NCI-H2029 treated with DMSO at 0.1 percent for 48 hours (cell line): ENCODE measurements around the gene SLC66A2.

Experiments used
- DNase-seq: peaks from one replicate; lab custom pipeline; 2025; lab: John Stamatoyannopoulos, UW

Gene SLC66A2

GRCh38 chr18:79949697-79950487 is 1.6 kb downstream of the SLC66A2 start:
- DNase-seq: no peak

- no peak for DNase-seq
Observed at GRCh38 chr18:79948719-79949411, 2.6 kb downstream of the SLC66A2 start.

- no peak for DNase-seq
Observed at GRCh38 chr18:79947881-79948610, 3.4 kb downstream of the SLC66A2 start.

- DNase-seq: no peak
Observed at GRCh38 chr18:79947054-79947755, 4.2 kb downstream of the SLC66A2 start.

DNA sequence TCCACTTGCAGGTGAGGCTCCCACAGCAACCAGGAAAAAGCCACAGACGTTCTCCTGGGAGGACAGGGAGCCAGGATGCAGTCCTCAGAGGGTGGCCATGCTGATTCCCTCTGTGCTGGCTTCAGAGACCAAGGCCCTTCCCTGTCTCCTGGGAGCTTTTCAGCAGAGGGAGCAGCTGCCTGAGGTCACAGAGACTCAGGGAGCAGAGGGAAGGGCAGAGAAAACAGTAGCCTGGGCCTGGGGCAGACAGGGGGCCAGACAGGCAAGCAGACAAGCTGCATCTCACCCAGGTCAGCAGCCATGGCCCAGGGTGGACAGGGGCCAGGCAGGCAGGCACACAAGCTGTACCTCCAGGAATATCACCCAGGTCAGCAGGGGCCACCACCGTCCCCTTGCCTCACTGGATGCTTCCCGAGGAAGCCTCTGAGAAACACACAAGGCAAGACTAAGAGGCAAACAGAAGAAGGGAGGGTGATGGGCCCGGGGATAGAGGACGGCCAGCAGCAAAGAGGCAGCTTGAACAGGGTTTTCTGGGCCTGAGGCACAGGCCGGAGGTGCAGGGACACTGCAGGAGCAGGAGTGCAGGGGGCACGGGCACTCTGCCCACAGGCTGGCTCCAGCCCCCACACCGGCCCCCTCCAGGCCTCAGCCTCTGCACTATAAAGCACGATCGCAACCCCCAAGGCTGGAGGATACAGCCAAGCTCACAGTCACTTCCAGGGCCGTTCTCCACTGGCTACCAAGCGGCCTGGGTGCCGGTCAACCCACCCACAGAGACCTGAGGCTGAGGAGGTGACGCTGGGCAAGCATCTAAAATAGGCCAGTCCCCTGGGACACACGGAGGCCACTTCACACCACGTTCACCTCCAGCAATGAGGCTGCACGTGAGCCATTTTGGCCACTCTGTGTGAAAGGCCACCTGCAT is 6.1 kb downstream of the SLC66A2 start:
- DNase-seq: no peak

DNA sequence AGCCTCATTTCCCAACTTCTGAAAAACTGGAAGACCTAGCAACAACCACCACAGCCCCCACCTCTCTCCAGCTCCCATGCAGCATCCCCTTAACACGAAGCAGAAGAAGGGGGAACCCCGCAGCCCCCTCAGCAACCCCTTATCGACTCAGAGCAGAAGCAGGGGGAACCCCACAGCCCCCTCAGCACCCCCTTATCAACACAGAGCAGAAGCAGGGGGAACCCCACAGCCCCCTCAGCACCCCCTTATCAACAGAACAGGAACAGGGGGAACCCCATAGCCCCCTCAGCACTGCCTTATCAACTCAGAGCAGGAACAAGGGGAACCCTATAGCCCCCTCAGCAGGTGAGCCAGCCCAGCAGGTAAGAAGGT is 6.7 kb downstream of the SLC66A2 start:
- no peak for DNase-seq

DNA sequence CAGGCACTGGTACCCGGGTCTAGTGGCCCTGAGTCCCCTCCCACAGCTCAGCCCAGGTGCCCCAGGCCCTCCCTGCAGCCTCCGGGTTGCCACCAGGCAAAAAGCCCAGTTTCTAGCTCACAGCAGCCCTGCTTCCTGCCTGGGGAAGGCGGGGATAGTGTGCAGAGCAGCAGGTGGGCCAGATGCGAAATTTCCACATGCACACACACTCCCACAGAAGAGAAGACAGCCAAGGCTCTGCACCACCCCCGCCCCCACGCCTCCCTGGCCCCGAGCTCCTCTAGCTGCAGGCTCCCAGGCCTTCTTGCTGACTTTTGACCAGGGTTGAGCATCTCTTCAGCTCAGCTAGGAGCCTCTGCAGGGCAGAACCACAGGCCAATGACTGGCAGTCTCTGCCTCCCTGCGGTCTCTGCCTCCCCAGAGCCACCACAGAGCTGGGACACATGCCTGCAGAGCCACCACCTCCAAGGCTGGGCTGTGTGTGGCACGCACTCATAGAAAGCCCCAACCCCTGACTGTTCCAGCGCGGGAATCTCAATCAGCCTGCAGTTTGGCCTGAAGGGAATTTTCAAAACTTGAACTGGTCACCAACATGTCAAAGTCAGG is 7.2 kb downstream of the SLC66A2 start:
- DNase-seq: no peak

GRCh38 chr18:79943608-79944125 is 7.8 kb downstream of the SLC66A2 start:
- no peak for DNase-seq

DNA sequence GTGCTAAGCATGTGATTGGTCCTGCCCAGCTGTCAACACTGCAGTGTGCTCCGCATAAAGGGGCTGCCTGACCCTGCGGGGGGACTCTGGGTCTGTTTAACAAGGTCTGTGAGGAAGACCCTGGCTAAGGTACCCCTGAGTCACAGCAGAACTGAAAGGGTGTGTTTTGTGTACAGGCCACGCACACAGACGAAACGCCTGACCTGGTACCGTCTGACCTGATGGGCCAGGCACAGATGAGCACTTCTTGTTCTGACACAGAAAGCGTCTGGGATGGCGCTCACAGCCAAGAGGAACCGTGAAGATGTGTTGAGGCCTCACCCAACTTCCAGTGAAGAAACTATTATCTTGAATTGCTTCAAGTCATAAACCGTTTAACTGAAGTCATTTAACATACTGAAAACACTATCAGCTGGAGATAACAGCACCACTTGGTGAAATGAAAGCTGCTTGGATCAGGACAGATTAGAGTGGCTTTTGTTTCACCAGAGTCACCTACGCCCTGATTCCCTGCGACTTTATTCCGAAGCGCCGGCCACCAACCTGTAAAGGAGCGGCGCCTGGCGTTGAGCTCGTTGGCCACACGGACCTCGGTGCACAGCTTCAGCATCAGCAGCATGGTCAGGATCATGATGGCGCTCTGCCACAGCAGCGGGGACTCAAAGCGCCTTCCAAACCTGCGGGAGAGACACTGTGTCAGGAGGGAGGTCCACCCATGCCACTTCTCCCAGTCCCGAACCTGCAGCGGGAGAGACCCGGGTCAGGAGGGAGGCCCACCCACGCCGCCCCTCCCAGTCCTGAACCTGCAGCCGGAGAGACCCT is 8.5 kb downstream of the SLC66A2 start:
- DNase-seq: no peak

DNA sequence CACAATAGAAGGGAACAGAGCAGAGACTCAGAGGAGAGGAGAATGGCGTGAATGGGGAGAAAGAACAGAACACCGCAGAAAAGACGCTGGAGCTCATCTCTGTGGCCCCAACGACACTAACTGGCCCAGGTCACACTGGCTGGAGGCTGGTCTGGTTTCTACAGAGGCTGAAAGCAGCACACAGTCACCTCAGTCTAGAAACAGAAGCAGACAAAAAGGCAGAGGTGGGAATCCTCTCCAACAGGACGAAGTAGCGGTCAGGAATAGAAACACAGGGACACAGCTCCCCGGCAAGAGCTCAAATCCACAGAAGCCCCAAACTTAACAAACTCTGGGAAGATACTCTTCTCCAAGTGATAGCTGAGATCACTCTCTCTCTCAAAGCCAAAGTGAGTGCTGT is 9.2 kb downstream of the SLC66A2 start:
- DNase-seq: no peak

DNA sequence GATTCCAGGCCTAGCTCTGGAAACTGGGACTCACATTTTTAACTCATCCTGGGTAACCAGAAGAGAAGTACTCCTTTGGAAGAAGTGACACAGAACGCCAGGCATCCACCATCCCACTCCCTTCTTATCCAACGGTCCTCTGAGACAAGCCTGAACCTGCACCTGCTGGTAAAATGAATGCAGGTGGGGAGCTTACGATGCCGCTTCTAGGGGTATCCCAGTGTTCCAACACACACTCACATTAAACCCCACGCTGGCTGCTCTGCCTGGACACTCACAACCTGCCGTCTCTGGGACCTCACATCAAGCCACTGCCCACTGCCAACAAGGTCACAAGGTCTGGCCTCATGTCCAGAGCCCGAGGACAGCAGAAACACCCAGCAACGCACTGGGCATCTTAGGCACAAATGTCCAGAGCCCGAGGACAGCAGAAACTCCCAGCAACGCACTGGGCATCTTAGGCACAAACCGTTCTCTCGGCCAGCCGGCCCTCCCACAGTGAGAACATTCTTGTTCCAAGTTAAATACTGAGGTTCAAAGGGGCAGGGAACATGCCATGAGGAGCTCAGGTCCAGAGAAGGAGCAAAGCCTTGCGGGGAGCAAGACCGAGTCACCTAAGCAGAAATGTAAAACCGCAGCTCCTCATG is 9.9 kb downstream of the SLC66A2 start:
- no peak for DNase-seq

- no peak for DNase-seq
Observed at GRCh38 chr18:79940814-79941472, 10.5 kb downstream of the SLC66A2 start.

- DNase-seq: no peak
Observed at GRCh38 chr18:79940126-79940813, 11.2 kb downstream of the SLC66A2 start.

DNA sequence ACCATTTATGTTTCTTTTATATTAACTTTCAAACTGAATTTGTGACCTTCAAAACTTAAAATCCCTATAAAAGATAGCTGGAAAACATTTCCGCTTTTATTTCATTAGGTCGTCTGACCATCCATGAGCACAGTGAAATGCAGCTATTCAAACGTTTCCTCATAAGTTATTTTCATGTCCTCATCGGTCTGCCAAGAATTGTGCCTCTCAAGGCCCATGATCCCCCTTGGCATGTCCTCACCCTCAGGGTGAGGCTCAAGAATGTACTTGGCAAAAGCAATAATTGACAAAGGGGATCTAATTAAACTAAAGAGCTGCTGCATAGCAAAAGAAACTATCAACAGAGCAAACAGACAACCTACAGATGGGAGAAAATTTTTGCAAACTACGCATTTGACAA is 12.4 kb downstream of the SLC66A2 start:
- DNase-seq: no peak

DNA sequence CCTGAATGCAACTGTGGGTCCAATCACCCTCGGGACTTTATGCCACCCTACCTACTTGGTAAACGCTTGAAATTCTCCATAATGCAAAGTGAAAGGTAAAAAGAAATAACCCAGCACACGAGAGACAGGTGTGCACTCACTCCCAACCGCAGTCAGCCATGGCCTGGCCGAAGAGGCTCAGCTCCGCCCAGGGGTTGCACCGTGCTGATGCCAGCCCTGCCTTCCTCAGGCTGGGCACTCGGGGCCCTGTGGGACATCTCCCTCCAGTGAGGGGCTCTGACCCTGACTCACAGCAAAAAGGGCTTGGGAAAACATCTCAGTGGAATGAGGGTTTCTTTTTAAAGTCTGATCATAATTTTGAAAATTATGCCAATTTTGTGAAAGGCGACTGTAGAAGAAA is 13.3 kb downstream of the SLC66A2 start:
- DNase-seq: no peak

DNA sequence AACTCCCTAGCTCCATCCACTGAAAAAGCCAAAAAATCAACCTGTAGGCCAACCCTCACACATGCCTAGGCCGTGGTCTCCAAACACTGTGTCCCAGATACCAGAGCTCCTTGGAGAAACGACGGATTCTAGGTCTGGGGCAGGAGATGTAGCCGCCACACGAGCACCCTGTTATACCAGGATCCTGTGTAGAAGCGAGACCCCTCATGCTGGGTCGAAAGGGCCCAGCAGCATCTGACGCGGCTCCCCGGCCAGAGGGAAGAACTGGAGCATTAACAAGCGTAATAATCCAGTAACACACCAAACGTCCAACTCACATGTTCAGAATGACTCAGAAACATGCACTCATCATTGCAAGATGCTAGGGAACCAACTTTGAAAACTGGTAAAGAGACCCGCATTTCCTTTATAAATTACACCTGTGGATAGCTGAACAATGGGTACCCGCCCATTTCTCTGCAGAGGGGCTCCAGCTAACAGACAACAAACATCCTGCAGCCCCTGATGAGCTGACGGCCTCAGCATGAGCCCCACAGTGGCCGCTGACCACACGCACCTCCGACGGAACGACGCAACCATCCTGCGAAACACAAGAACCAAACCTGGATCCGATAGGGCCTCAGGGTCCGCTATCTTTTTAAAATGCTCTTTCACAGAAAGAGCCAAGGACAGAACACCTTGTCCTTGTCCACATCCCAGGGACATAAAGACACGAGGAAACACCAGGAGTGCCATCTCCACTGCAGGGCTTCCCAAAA is 14.2 kb downstream of the SLC66A2 start:
- no peak for DNase-seq

DNA sequence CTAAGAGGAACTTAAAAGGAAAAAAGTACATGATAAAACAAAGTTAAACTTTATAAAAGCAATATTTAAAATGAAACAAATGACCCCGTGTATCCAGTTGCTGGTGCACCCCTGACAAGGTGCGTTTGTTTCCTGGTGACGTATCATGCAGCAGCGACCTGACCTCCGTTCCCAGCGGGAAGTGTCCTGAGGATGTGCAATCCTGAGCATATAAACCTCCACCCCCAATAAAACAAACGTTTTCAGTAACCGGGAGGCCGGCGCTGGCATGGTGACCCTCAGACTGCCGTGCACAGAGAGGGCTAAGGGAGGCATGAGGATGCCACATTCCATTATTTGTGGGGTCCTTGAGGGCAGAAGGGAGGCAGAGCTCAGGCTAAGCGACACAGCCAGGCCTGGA is 14.8 kb downstream of the SLC66A2 start:
- DNase-seq: no peak
